ENCODE data around the gene CLDN22.

Gene CLDN22

GRCh38 chr4:183337833-183338232 lies 17.8 kb upstream of the CLDN22 start:
- Histone ChIP-seq H3K9me3 (ENCODE audit: insufficient read depth, low read length, severe bottlenecking) (no peaks in the 10 kb centered on the region), H3K9ac (ENCODE audit: low read depth, low read length) (no peak overlapping the region), H4K20me1 (ENCODE audit: insufficient read depth, low read length) (no peaks in the 10 kb centered on the region), H3K27me3 (ENCODE audit: insufficient read depth, low read length, poor library complexity) (no peaks in the 10 kb centered on the region), H2AFZ (ENCODE audit: low read depth, low read length) (no peak overlapping the region), H3K4me1 (ENCODE audit: insufficient read depth, low read length) (no peaks in the 10 kb centered on the region), H3K4me3 (ENCODE audit: low read depth in 1 of 2, low read length in 2 of 2) (no peak overlapping the region), H3K36me3 (ENCODE audit: insufficient read depth, low read length) (no peaks in the 10 kb centered on the region), H3K79me2 (ENCODE audit: insufficient read depth, low read length) (no peaks in the 10 kb centered on the region), H3K27ac (ENCODE audit: low read length) (no peak overlapping the region), H3K4me2 (ENCODE audit: insufficient read depth, low read length) (no peak overlapping the region)
- TF ChIP-seq CTCF (IDR thresholded peaks at IDR 0.05; ENCODE audit: borderline replicate concordance, extremely low read depth, low read length, poor library complexity, severe bottlenecking) = no peak
- TF ChIP-seq EZH2 (IDR thresholded peaks at IDR 0.05; ENCODE audit: borderline replicate concordance, low read depth, low read length, severe bottlenecking) = no peak
- DNase-seq = no peak
- ATAC-seq (ENCODE audit: insufficient read depth, low read depth) = no peak

- Histone ChIP-seq H3K79me2 (ENCODE audit: insufficient read depth, low read length) (no peaks in the 10 kb centered on the region), H3K27ac (ENCODE audit: low read length) (no peak overlapping the region), H3K4me3 (ENCODE audit: low read depth in 1 of 2, low read length in 2 of 2) (no peak overlapping the region), H3K4me1 (ENCODE audit: insufficient read depth, low read length) (no peaks in the 10 kb centered on the region), H3K9me3 (ENCODE audit: insufficient read depth, low read length, severe bottlenecking) (no peaks in the 10 kb centered on the region), H4K20me1 (ENCODE audit: insufficient read depth, low read length) (no peaks in the 10 kb centered on the region), H3K4me2 (ENCODE audit: insufficient read depth, low read length) (no peak overlapping the region), H3K27me3 (ENCODE audit: insufficient read depth, low read length, poor library complexity) (no peaks in the 10 kb centered on the region), H3K9ac (ENCODE audit: low read depth, low read length) (no peak overlapping the region), H2AFZ (ENCODE audit: low read depth, low read length) (no peak overlapping the region), H3K36me3 (ENCODE audit: insufficient read depth, low read length) (no peaks in the 10 kb centered on the region)
- no peak for TF ChIP-seq EZH2 (IDR thresholded peaks at IDR 0.05; ENCODE audit: borderline replicate concordance, low read depth, low read length, severe bottlenecking)
- no peak for DNase-seq
- ATAC-seq (ENCODE audit: insufficient read depth, low read depth) = no peak
These were observed 17.3 kb upstream of the CLDN22 start for GRCh38 chr4:183337349-183337748.

GRCh38 chr4:183335369-183335940 lies 15.4 kb upstream of the CLDN22 start:
- Histone ChIP-seq H3K9me3 (ENCODE audit: insufficient read depth, low read length, severe bottlenecking) (no peaks in the 10 kb centered on the region), H3K4me3 (ENCODE audit: low read depth in 1 of 2, low read length in 2 of 2) (no peak overlapping the region), H3K4me1 (ENCODE audit: insufficient read depth, low read length) (no peaks in the 10 kb centered on the region), H4K20me1 (ENCODE audit: insufficient read depth, low read length) (no peaks in the 10 kb centered on the region), H3K79me2 (ENCODE audit: insufficient read depth, low read length) (no peaks in the 10 kb centered on the region), H3K27ac (ENCODE audit: low read length) (no peak overlapping the region), H2AFZ (ENCODE audit: low read depth, low read length) (no peak overlapping the region), H3K27me3 (ENCODE audit: insufficient read depth, low read length, poor library complexity) (no peaks in the 10 kb centered on the region), H3K4me2 (ENCODE audit: insufficient read depth, low read length) (no peak overlapping the region), H3K9ac (ENCODE audit: low read depth, low read length) (no peak overlapping the region), H3K36me3 (ENCODE audit: insufficient read depth, low read length) (no peaks in the 10 kb centered on the region)
- DNase-seq = no peak
- TF ChIP-seq CTCF (IDR thresholded peaks at IDR 0.05; ENCODE audit: borderline replicate concordance, extremely low read depth, low read length, poor library complexity, severe bottlenecking) = no peak
- no peak for TF ChIP-seq EZH2 (IDR thresholded peaks at IDR 0.05; ENCODE audit: borderline replicate concordance, low read depth, low read length, severe bottlenecking)
- no peak for ATAC-seq (ENCODE audit: insufficient read depth, low read depth)

- Histone ChIP-seq H4K20me1 (ENCODE audit: insufficient read depth, low read length) (no peaks in the 10 kb centered on the region), H3K9me3 (ENCODE audit: insufficient read depth, low read length, severe bottlenecking) (no peaks in the 10 kb centered on the region), H3K36me3 (ENCODE audit: insufficient read depth, low read length) (no peaks in the 10 kb centered on the region), H3K27me3 (ENCODE audit: insufficient read depth, low read length, poor library complexity) (no peaks in the 10 kb centered on the region), H3K4me3 (ENCODE audit: low read depth in 1 of 2, low read length in 2 of 2) (no peak overlapping the region), H3K79me2 (ENCODE audit: insufficient read depth, low read length) (no peaks in the 10 kb centered on the region), H3K27ac (ENCODE audit: low read length) (no peak overlapping the region), H3K9ac (ENCODE audit: low read depth, low read length) (no peak overlapping the region), H3K4me1 (ENCODE audit: insufficient read depth, low read length) (no peaks in the 10 kb centered on the region), H2AFZ (ENCODE audit: low read depth, low read length) (no peak overlapping the region), H3K4me2 (ENCODE audit: insufficient read depth, low read length) (no peak overlapping the region)
- no peak for ATAC-seq (ENCODE audit: insufficient read depth, low read depth)
- no peak for TF ChIP-seq CTCF (IDR thresholded peaks at IDR 0.05; ENCODE audit: borderline replicate concordance, extremely low read depth, low read length, poor library complexity, severe bottlenecking)
- TF ChIP-seq EZH2 (IDR thresholded peaks at IDR 0.05; ENCODE audit: borderline replicate concordance, low read depth, low read length, severe bottlenecking) = no peak
- DNase-seq = no peak
These were observed 13.9 kb upstream of the CLDN22 start for GRCh38 chr4:183333983-183334382.

Data from DND-41 (cell line).